ENCODE measurements around the gene RARRES2. TPM values are rescaled to one million over a fixed set of nuclear protein-coding genes. Genes with fewer than 3 reads are reported as not detected.

Gene RARRES2
- total RNA-seq, 1 donor from 2014 or later: 0.86 TPM

DNA sequence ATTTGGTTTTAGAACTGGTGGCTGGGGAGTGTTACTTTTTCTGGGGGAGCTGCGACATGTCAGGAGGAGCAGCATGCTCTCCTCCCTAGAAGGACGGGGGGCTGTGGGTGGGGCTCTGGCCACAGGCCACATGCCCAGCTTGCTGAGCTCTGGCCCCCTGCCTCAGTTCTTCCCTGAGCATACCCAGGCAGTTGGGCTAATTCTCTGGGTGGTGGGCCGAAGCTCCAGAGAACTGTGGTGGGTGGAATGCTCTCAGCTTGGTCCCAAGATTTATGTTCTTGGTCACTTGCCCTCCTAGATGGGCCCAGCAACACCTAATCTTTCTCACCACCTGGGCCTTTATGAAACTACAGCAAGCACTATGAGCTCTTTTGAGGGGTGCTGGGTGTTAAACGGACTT lies 32.6 kb upstream of the RARRES2 start:
- H3K36me3 Mint-ChIP-seq (ENCODE audit: unreplicated experiment): no peaks in the 10 kb centered on the region
- peaks cover 13% of the 10 kb centered on the region for H3K27me3 Mint-ChIP-seq (ENCODE audit: unreplicated experiment)
- peak overlapping the region; percentile 2 for H3K27ac Mint-ChIP-seq (ENCODE audit: unreplicated experiment)
- DNase-seq: no peak
- peaks cover 27% of the 10 kb centered on the region for H3K4me1 Mint-ChIP-seq (ENCODE audit: low read depth, unreplicated experiment)
- H3K9me3 Mint-ChIP-seq (ENCODE audit: unreplicated experiment): peaks cover 12% of the 10 kb centered on the region
- TF ChIP-seq, protein P1, sequence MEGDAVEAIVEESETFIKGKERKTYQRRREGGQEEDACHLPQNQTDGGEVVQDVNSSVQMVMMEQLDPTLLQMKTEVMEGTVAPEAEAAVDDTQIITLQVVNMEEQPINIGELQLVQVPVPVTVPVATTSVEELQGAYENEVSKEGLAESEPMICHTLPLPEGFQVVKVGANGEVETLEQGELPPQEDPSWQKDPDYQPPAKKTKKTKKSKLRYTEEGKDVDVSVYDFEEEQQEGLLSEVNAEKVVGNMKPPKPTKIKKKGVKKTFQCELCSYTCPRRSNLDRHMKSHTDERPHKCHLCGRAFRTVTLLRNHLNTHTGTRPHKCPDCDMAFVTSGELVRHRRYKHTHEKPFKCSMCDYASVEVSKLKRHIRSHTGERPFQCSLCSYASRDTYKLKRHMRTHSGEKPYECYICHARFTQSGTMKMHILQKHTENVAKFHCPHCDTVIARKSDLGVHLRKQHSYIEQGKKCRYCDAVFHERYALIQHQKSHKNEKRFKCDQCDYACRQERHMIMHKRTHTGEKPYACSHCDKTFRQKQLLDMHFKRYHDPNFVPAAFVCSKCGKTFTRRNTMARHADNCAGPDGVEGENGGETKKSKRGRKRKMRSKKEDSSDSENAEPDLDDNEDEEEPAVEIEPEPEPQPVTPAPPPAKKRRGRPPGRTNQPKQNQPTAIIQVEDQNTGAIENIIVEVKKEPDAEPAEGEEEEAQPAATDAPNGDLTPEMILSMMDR (IDR thresholded peaks at IDR 0.05; ENCODE audit: partially characterized antibody, unreplicated experiment): no peak
- no peak overlapping the region for H3K4me3 Mint-ChIP-seq (ENCODE audit: unreplicated experiment)

- Mint-ChIP-seq H3K9me3 (ENCODE audit: unreplicated experiment) (peaks cover 12% of the 10 kb centered on the region), H3K27ac (ENCODE audit: unreplicated experiment) (peak overlapping the region; percentile 77), H3K4me3 (ENCODE audit: unreplicated experiment) (peak overlapping the region; percentile 67), H3K36me3 (ENCODE audit: unreplicated experiment) (no peaks in the 10 kb centered on the region), H3K27me3 (ENCODE audit: unreplicated experiment) (peaks cover 12% of the 10 kb centered on the region), H3K4me1 (ENCODE audit: low read depth, unreplicated experiment) (peaks cover 27% of the 10 kb centered on the region)
- TF ChIP-seq, protein P1 (IDR thresholded peaks at IDR 0.05; ENCODE audit: partially characterized antibody, unreplicated experiment): no peak
- no peak for DNase-seq
These were observed 31.8 kb upstream of the RARRES2 start for GRCh38 chr7:150373049-150373801.

DNA sequence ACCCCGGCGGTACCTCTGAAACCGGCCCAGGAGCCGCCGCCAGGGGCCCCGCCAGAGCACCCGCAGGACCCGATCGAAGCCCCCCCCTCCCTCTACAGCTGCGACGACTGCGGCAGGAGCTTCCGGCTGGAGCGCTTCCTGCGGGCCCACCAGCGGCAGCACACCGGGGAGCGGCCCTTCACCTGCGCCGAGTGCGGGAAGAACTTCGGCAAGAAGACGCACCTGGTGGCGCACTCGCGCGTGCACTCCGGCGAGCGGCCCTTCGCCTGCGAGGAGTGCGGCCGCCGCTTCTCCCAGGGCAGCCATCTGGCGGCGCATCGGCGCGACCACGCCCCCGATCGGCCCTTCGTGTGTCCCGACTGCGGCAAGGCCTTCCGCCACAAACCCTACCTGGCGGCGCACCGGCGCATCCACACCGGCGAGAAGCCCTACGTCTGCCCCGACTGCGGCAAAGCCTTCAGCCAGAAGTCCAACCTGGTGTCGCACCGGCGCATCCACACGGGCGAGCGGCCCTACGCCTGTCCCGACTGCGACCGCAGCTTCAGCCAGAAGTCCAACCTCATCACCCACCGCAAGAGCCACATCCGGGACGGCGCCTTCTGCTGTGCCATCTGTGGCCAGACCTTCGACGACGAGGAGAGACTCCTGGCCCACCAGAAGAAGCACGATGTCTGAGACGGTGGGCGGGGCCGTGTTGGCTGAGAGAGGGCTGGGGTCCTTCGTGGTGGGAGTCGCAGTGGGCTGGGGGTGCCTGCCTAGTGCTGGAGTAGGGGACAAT lies 31.0 kb upstream of the RARRES2 start:
- peak overlapping the region; percentile 77 for H3K27ac Mint-ChIP-seq (ENCODE audit: unreplicated experiment)
- DNase-seq: no peak
- TF ChIP-seq, protein P1 (IDR thresholded peaks at IDR 0.05; ENCODE audit: partially characterized antibody, unreplicated experiment): no peak
- H3K4me1 Mint-ChIP-seq (ENCODE audit: low read depth, unreplicated experiment): peaks cover 22% of the 10 kb centered on the region
- peak overlapping the region; percentile 42 for H3K4me3 Mint-ChIP-seq (ENCODE audit: unreplicated experiment)
- H3K36me3 Mint-ChIP-seq (ENCODE audit: unreplicated experiment): no peaks in the 10 kb centered on the region
- H3K9me3 Mint-ChIP-seq (ENCODE audit: unreplicated experiment): peaks cover 13% of the 10 kb centered on the region
- peaks cover 9% of the 10 kb centered on the region for H3K27me3 Mint-ChIP-seq (ENCODE audit: unreplicated experiment)

DNA sequence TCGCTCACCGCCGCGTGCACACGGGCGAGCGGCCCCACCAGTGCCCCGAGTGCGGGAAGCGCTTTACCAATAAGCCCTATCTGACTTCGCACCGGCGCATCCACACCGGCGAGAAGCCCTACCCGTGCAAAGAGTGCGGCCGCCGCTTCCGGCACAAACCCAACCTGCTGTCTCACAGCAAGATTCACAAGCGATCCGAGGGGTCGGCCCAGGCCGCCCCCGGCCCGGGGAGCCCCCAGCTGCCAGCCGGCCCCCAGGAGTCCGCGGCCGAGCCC lies 30.5 kb upstream of the RARRES2 start:
- no peaks in the 10 kb centered on the region for H3K36me3 Mint-ChIP-seq (ENCODE audit: unreplicated experiment)
- H3K27me3 Mint-ChIP-seq (ENCODE audit: unreplicated experiment): peaks cover 9% of the 10 kb centered on the region
- TF ChIP-seq, protein P1 (IDR thresholded peaks at IDR 0.05; ENCODE audit: partially characterized antibody, unreplicated experiment): no peak
- H3K4me3 Mint-ChIP-seq (ENCODE audit: unreplicated experiment): no peak overlapping the region
- peaks cover 21% of the 10 kb centered on the region for H3K4me1 Mint-ChIP-seq (ENCODE audit: low read depth, unreplicated experiment)
- peaks cover 16% of the 10 kb centered on the region for H3K9me3 Mint-ChIP-seq (ENCODE audit: unreplicated experiment)
- no peak for DNase-seq
- no peak overlapping the region for H3K27ac Mint-ChIP-seq (ENCODE audit: unreplicated experiment)

Data from glutamatergic neuron (in vitro differentiated cells).